ENCODE data around the gene CXCL5.
"Not testable (repeated sequence)": the region's sequence is repeated elsewhere in the genome, so short reads cannot be mapped to it uniquely, and the experiment has no call there.

Gene CXCL5

GRCh38 chr4:74014332-74014731, 15.9 kb upstream of the CXCL5 start:
- no peak for DNase-seq

GRCh38 chr4:74013264-74013663, 14.8 kb upstream of the CXCL5 start:
- no peak for DNase-seq

- DNase-seq, result no peak
These were observed 13.7 kb upstream of the CXCL5 start for GRCh38 chr4:74012130-74012529.

GRCh38 chr4:74009307-74009706, 10.8 kb upstream of the CXCL5 start:
- DNase-seq, result no peak

GRCh38 chr4:74006009-74006476, 7.6 kb upstream of the CXCL5 start:
- no peak for DNase-seq

- no peak for DNase-seq
These were observed 7.1 kb upstream of the CXCL5 start for GRCh38 chr4:74005528-74005927.

GRCh38 chr4:74004668-74005067, 6.2 kb upstream of the CXCL5 start:
- no peak for DNase-seq

GRCh38 chr4:74000301-74000700, 1.8 kb upstream of the CXCL5 start:
- no peak for DNase-seq

GRCh38 chr4:73992050-73992449, 6.4 kb downstream of the CXCL5 start:
- no peak for DNase-seq

- DNase-seq, result no peak
These were observed 6.8 kb downstream of the CXCL5 start for GRCh38 chr4:73991742-73992000.

- DNase-seq, result no peak
These were observed 7.3 kb downstream of the CXCL5 start for GRCh38 chr4:73990988-73991741.

- no peak for DNase-seq
These were observed 8.5 kb downstream of the CXCL5 start for GRCh38 chr4:73989928-73990327.

- no peak for DNase-seq
These were observed 9.4 kb downstream of the CXCL5 start for GRCh38 chr4:73989031-73989430.

- peak; percentile 3 for DNase-seq
These were observed 10.4 kb downstream of the CXCL5 start, which contains the start of gene PPBP for GRCh38 chr4:73988061-73988460. PPBP (minus strand) TSS chr4:73988190; CDS start chr4:73988103, 87 bp downstream.

- DNase-seq, result no peak
These were observed 13.0 kb downstream of the CXCL5 start for GRCh38 chr4:73985528-73985852.

- no peak for DNase-seq
These were observed 13.5 kb downstream of the CXCL5 start for GRCh38 chr4:73984736-73985527.

GRCh38 chr4:73981175-73981574, 17.3 kb downstream of the CXCL5 start:
- not testable (repeated sequence) for DNase-seq

GRCh38 chr4:73979407-73979957, 19.0 kb downstream of the CXCL5 start:
- DNase-seq, result no peak

- no peak for DNase-seq
These were observed 19.6 kb downstream of the CXCL5 start for GRCh38 chr4:73978886-73979285.

GRCh38 chr4:73976716-73977115, 21.8 kb downstream of the CXCL5 start:
- no peak for DNase-seq

GRCh38 chr4:73976217-73976616, 22.3 kb downstream of the CXCL5 start:
- no peak for DNase-seq

GRCh38 chr4:73974352-73974751, 24.1 kb downstream of the CXCL5 start:
- DNase-seq, result no peak

- no peak for DNase-seq
These were observed 27.5 kb downstream of the CXCL5 start for GRCh38 chr4:73970945-73971344.

GRCh38 chr4:73970011-73970410, 28.5 kb downstream of the CXCL5 start:
- DNase-seq, result no peak

Data from MV-4-11 (cell line).